C4-2B (cell line): ENCODE measurements around the gene KRT83.

Source experiments
- H3K27ac ChIP-seq: fragments of 450-650 bp; 2 replicates; pipeline ENCODE4 v1.5.1; 2017
- CTCF ChIP-seq: fragments of 450-650 bp; conservative IDR thresholded peaks from 2 replicates; pipeline ENCODE4 v1.5.1; 2017; ENCODE audit warnings: mild to moderate bottlenecking
- ZFX ChIP-seq: fragments of 450-650 bp; IDR thresholded peaks from 2 replicates; pipeline ENCODE4 v1.6.1; 2017

Gene KRT83

GRCh38 chr12:52275686-52276085 lies 45.5 kb downstream of the KRT83 start:
- no peak overlapping the region for H3K27ac ChIP-seq

GRCh38 chr12:52274521-52275120 lies 46.6 kb downstream of the KRT83 start, which contains the start of gene KRT86:
Gene KRT86 (plus strand): TSS chr12:52274645. CDS start chr12:52301917, 27,272 bp downstream.
- no peak for TF ChIP-seq ZFX
- TF ChIP-seq CTCF: no peak
- H3K27ac ChIP-seq: no peak within 1 kb of the TSS

More at GRCh38 chr12:52275686-52276085, 45.5 kb downstream of the KRT83 start:
- TF ChIP-seq ZFX: no peak
- no peak for TF ChIP-seq CTCF

GRCh38 chr12:52271158-52271557 lies 50.0 kb downstream of the KRT83 start:
- H3K27ac ChIP-seq: no peak overlapping the region

GRCh38 chr12:52270541-52271070 lies 50.6 kb downstream of the KRT83 start:
- no peak overlapping the region for H3K27ac ChIP-seq
- no peak for TF ChIP-seq CTCF
- TF ChIP-seq ZFX: no peak

More at GRCh38 chr12:52271158-52271557, 50.0 kb downstream of the KRT83 start:
- TF ChIP-seq CTCF (no peak), ZFX (no peak)

GRCh38 chr12:52268212-52268611 lies 53.0 kb downstream of the KRT83 start:
- H3K27ac ChIP-seq: no peak overlapping the region
- TF ChIP-seq CTCF: no peak
- TF ChIP-seq ZFX: no peak

GRCh38 chr12:52267699-52268098 lies 53.5 kb downstream of the KRT83 start:
- H3K27ac ChIP-seq: no peak overlapping the region
- TF ChIP-seq ZFX (no peak), CTCF (no peak)

GRCh38 chr12:52267266-52267665 lies 53.9 kb downstream of the KRT83 start:
- H3K27ac ChIP-seq: no peak overlapping the region
- TF ChIP-seq CTCF: no peak
- no peak for TF ChIP-seq ZFX
